Left colon (tissue), 2 donors: ENCODE results near the gene EIF4G3. TPM values are rescaled to one million over a fixed set of nuclear protein-coding genes. Genes with fewer than 3 reads are reported as not detected.
"Not testable (repeated sequence)": the region's sequence is repeated elsewhere in the genome, so short reads cannot be mapped to it uniquely, and the experiment has no call there.

Experiments used
- ATAC-seq: fragments of 200-7000 bp; cut with Tn5 transposase; one replicate; pipeline ENCODE4 v1.9.1; 2020; ENCODE audit warnings: mild to moderate bottlenecking, moderate library complexity
- DNase-seq, 2 donors: peaks; one replicate each; pipeline ENCODE4 v3.0.0-alpha.2; 2020
- intact Hi-C, 2 donors: fragments of 100-400 bp; cut with DNase I in 1 of 2; cut with micrococcal nuclease in 1 of 2; formaldehyde crosslinking; loops; one replicate each; pipeline versions ENCODE4 v1.11.2 to v1.14.0; 2022; cut with DNase I, micrococcal nuclease
- total RNA-seq, 2 donors: library from RNA; stranded (reverse); fragmentation: NEBNext Ultra II Directional; extraction: Animal tissue kit (Norgen Biotek cat#: 25700); gene quantifications; one replicate each; pipeline ENCODE4 v1.2.1, GENCODE V29; 2021
- donor health status: DM: no; HTN: no; CAD: no.
- donor health status: DM: yes; HTN: yes; CAD: no.

EIF4G3 gene
- total RNA-seq, 2 donors from 2014 or later: 75.1 to 80.0 TPM

DNA sequence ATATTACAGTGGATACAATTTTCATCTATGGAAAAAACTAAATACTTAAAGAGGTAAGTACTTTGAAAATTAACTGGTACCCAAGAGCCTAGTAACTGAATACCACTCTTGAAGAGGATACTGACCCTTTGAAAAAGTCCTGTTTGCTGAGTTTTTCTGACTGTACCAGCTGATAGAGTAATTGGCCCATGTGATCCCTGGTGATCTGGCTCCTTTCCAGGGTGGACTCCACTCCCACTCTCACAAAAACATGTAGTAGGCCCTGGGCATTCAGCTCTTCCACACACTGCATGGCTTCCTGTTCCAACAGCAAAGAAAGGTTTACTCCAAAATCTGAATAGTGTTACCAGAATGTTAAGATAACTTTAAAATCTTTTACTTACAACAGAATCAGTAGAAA is 336.0 kb downstream of the EIF4G3 start:
- DNase-seq (no peak), ATAC-seq (no peak)
- intact Hi-C loops: no loop called here

GRCh38 chr1:20837554-20838192 is 339.0 kb downstream of the EIF4G3 start:
- no peak for ATAC-seq
- intact Hi-C loops: no loop called here
- no peak for DNase-seq

DNA sequence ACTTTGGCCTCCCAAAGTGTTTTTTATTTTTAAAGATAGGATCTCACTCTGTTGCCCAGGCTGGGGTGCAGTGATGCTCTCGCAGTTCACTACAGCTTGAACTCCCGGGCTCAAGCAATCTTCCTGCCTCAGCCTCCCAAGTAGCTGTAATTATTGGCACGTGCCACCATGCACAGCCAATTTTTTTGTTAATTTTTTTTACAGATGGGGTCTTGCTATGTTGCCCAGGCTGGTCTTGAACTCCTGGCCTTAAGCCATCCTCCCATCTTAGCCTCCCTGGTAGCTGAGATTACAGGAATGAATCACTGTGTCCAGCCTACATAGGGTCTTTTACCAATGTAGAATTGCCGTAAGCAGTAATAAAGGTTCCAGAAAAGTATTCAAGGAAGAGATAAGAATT is 340.5 kb downstream of the EIF4G3 start:
- intact Hi-C loops: no loop called here
- ATAC-seq (no peak), DNase-seq (no peak)

GRCh38 chr1:20834780-20835179 is 341.9 kb downstream of the EIF4G3 start:
- intact Hi-C loops: no loop called here
- ATAC-seq: no peak
- no peak for DNase-seq

DNA sequence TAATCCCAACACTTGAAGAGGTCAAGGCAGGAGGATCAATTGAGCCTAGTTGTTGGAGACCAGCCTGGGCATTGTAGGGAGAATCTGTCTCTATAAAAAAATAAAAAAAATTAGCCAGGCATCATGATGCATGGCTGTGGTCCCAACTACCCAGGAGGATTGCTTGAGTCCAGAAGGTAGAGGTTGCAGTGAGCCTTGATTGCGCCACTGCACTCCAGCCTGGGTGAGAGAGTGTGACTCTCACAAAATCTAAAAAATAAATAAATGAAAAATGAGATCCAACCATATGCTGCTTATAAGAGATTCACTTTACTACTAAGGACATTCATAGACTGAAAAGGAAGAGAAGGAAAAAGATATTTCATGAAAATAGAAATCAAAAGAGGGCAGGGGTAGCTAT is 342.5 kb downstream of the EIF4G3 start:
- ATAC-seq: no peak
- no peak for DNase-seq
- intact Hi-C loops: no loop called here

GRCh38 chr1:20830378-20830777 is 346.3 kb downstream of the EIF4G3 start:
- ATAC-seq (peak; percentile 33), DNase-seq (no peak)
- intact Hi-C loops: no loop called here

GRCh38 chr1:20829946-20830345 is 346.8 kb downstream of the EIF4G3 start:
- DNase-seq (no peak), ATAC-seq (peak; percentile 94)
- intact Hi-C loops: no loop called here

DNA sequence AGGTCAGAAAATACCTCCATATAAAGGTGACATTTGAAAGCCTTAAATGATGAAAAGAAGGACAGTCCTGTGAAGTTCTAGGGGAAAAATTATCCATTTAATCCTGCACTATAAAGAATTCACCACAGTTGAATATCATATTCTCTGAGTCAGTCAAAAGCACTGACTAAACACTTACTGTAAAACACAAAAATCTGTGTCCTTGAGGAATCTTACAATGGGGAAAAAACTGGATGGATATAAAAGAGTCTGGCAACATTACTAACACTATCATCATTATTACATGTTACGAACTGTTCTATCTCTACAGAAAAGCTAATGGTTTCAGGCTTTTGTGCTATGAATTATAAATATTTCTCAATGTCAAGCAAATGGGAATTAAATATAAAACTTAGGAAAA is 347.2 kb downstream of the EIF4G3 start:
- no peak for ATAC-seq
- DNase-seq: no peak
- intact Hi-C loops: no loop called here

DNA sequence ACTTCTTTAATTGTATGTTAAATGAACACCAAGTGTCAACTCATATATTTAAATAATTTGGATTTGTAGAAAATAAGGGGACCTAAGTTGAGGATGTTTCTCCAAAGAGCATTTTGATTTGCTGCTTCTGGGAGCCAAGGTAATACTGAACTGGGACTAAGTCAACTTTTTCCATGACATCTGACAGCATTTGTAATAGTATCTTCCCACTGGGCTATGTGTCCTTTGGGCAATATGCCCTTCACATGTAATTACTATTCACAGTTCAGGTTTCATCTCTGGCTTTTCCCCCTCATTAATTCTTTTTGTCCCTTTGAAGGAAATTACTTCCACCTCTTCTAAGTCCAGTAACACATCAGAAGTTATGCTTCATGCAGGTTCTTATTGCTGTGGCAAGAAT is 352.9 kb downstream of the EIF4G3 start:
- intact Hi-C loops: no loop called here
- ATAC-seq (no peak), DNase-seq (no peak)

- DNase-seq (no peak), ATAC-seq (no peak)
- intact Hi-C loops: no loop called here
Measured at GRCh38 chr1:20821466-20821865, 355.2 kb downstream of the EIF4G3 start.

- intact Hi-C loops: no loop called here
- no peak for ATAC-seq
Measured at GRCh38 chr1:20819818-20820217, 356.9 kb downstream of the EIF4G3 start.

GRCh38 chr1:20814534-20814871 is 362.2 kb downstream of the EIF4G3 start:
- DNase-seq (no peak), ATAC-seq (no peak)
- intact Hi-C loops: no loop called here

More at GRCh38 chr1:20819818-20820217, 356.9 kb downstream of the EIF4G3 start:
- DNase-seq: no peak

GRCh38 chr1:20811916-20812315 is 364.8 kb downstream of the EIF4G3 start:
- no peak for ATAC-seq
- no peak for DNase-seq
- intact Hi-C loops: no loop called here

DNA sequence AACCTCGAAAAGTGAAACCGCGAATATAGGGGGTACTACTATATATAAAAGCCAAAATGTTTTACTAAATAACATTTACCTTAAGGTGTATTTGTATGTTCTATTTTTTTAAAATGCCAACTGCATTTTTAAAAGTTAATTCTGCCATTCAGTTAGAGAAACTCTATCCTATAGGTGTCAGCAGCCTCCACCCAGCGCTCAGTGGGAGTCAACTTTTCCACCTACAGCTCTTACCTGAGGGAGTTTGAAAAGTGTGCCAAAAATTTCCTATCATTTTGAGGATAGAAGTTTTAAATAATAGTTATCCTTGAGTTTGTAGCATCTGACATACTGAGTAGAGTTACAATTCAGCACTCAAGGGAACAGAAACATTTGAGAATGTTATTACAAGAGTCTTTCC is 383.5 kb downstream of the EIF4G3 start:
- no peak for ATAC-seq
- intact Hi-C loops: no loop called here
- DNase-seq: no peak

- no peak for DNase-seq
- intact Hi-C loops: no loop called here
- ATAC-seq: no peak
Measured at GRCh38 chr1:20792196-20792595, 384.5 kb downstream of the EIF4G3 start.

- intact Hi-C loops: no loop called here
- no peak for ATAC-seq
Measured at GRCh38 chr1:20790785-20791184, 385.9 kb downstream of the EIF4G3 start.

DNA sequence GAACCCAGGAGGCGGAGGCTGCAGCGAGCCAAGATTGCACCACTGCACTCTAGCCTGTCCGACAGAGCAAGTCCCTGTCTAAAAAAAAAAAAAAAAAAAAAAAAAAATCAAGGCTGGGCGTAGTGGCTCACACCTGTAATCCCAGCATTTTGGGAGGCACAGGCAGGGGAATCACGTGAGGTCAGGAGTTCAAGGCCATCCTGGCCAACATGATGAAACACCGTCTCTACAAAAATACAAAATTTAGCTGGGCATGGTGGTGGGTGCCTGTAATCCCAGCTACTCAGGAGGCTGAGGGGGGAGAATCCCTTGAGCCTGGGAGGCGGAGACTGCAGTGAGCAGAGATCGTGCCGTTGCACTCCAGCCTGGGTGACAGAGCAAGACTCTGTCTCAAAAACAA is 387.1 kb downstream of the EIF4G3 start:
- DNase-seq, intact Hi-C loops: not testable (repeated sequence)

More at GRCh38 chr1:20790785-20791184, 385.9 kb downstream of the EIF4G3 start:
- no peak for DNase-seq

DNA sequence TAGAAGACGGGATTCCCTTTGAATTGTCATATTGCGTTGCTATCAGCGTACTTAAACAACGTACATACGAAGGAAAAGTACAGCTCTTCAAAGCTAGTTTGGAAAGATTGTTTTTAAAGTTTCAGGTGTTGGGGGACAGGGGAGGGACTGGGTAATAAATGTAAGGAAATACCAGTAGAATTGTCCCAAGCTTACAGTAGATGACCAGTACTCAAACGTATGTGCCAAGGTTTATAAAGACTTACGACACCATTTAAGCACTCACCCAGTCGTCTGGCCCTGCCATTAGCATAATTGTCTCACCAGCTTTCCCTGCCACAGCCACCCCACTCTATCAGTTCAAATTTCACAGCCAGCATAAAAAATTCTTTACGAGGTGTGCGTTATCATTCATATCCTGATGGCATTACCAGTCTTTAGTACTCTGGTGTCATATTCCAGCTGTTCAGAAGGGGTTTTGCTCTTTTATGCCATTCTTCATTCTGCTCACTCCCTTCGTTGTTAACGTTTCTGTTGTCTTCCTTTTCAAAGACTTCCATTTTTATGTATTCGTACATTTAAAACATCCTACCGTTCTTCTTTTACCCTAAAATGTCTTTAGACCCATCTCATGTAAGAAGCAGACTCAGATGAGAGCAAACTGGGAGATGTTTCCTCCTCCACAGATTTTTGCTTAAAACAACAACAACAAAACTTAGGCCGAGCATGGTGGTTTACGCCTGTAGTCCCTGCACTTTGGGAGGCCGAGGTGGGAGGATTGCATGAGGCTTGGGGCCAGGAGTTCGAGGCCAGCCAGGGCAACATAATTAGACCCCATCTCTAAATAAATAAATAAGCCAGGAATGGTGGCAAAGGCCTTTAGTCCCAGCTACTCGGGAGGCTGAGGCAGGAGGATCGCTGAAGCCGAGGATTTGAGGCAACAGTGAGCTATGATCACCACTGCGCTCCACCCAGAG is 388.6 kb downstream of the EIF4G3 start:
- peak; percentile 22 for ATAC-seq
- peak; percentile 16 to 47 for DNase-seq
- intact Hi-C loops: no loop called here

More for the DNA sequence above, 387.1 kb downstream of the EIF4G3 start:
- ATAC-seq: not testable (repeated sequence)

DNA sequence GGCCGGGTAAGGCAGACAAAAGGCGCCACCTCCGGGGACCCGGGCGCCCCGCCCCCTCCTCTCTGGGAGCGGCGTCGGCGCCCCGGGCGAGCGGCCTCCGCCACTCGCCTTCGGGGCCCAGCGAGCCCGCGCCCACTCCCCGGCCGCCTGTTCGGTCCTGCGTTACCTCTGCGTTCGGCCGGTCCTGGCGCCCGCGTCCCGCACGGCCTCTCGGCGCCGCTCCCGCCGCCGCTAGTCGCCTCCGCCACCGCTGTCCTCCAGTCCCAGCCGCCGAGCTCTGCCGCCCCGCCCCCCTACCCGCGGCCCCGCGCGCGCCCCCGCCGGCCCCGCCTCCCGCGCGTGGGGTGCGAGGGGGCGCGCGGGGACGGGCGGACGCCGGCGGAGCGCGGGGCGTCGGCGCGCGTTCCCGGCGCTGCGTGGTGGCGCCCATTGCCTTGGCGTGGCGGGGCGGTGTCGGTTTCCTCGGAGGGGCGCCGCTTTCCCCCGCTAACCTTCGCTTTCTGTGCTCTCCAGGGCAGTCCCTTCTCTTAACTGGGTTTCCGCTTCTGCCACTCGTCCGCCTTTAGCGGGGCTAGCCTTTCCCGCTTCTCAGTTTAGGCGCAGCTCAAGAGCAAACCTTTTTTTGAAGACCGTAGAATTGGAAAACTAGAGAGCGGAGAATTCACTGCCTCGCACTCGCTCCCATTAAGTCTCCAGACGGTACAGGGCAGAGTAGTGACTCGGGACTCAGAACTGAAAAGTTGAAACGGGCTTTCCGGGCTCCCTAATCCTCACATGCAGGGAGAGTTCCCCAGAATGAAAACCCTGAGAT is 389.5 kb downstream of the EIF4G3 start, which contains the start of gene HP1BP3:
TSS of gene HP1BP3 (minus strand) at position 279 of the 811 bp plus-strand sequence. CDS start 6,867 bp downstream, outside the sequence.
- DNase-seq (peak; percentile 68 to 84), ATAC-seq (peak; percentile 65)
- intact Hi-C loops: no loop called here
